GM21526 (cell line): Measurements from ENCODE around the gene TIMM50.
A peak's percentile ranks its signal among the peaks of the same experiment; 100 is the strongest.

Source experiments
- ATAC-seq: cut with Tn5 transposase; IDR thresholded peaks from one replicate; pipeline ENCODE4 v1.9.1; 2021; ENCODE audit warnings: moderate library complexity; ENCODE audit not compliant: unreplicated experiment, low FRiP score

The TIMM50 gene

GRCh38 chr19:39498798-39499642 lies 18.4 kb downstream of the TIMM50 start, which contains the start of gene DLL3:
DLL3 (plus strand) TSS chr19:39498947; CDS start chr19:39498975, 28 bp downstream.
- no peak for ATAC-seq

GRCh38 chr19:39499932-39500331 lies 19.3 kb downstream of the TIMM50 start:
- no peak for ATAC-seq

GRCh38 chr19:39500543-39500942 lies 19.9 kb downstream of the TIMM50 start:
- no peak for ATAC-seq

- ATAC-seq = no peak
Measured at GRCh38 chr19:39501340-39501739, 20.7 kb downstream of the TIMM50 start.

GRCh38 chr19:39502640-39503417 lies 22.2 kb downstream of the TIMM50 start:
- no peak for ATAC-seq

- no peak for ATAC-seq
Measured at GRCh38 chr19:39506598-39506943, 25.9 kb downstream of the TIMM50 start.

- ATAC-seq = peak; percentile 60
Measured at GRCh38 chr19:39506944-39507714, 26.5 kb downstream of the TIMM50 start.

- ATAC-seq = no peak
Measured at GRCh38 chr19:39507715-39508364, 27.2 kb downstream of the TIMM50 start.

- no peak for ATAC-seq
Measured at GRCh38 chr19:39508629-39509028, 28.0 kb downstream of the TIMM50 start.

GRCh38 chr19:39509233-39509632 lies 28.6 kb downstream of the TIMM50 start:
- ATAC-seq = no peak

GRCh38 chr19:39512988-39513387 lies 32.4 kb downstream of the TIMM50 start:
- no peak for ATAC-seq

- no peak for ATAC-seq
Measured at GRCh38 chr19:39514840-39515550, 34.4 kb downstream of the TIMM50 start, which contains the start of gene SELENOV. SELENOV (plus strand) TSS chr19:39515139; CDS start chr19:39515213, 74 bp downstream.

GRCh38 chr19:39515551-39516191 lies 35.0 kb downstream of the TIMM50 start:
- no peak for ATAC-seq

GRCh38 chr19:39516270-39516669 lies 35.6 kb downstream of the TIMM50 start:
- no peak for ATAC-seq

- ATAC-seq = no peak
Measured at GRCh38 chr19:39517432-39517831, 36.8 kb downstream of the TIMM50 start.

GRCh38 chr19:39518458-39518857 lies 37.8 kb downstream of the TIMM50 start:
- ATAC-seq = no peak

- no peak for ATAC-seq
Measured at GRCh38 chr19:39518975-39519374, 38.3 kb downstream of the TIMM50 start.

GRCh38 chr19:39520541-39521484 lies 40.2 kb downstream of the TIMM50 start:
- no peak for ATAC-seq
